Vagina (tissue), 2 donors: ENCODE data around the gene RNFT1.
"Not testable (repeated sequence)": the region's sequence is repeated elsewhere in the genome, so short reads cannot be mapped to it uniquely, and the experiment has no call there.

ENCODE experiments used
- POLR2A ChIP-seq, 2 donors: fragments of 450-650 bp; IDR thresholded peaks; one replicate each; pipeline ENCODE4 v1.6.1; 2017; ENCODE audit warnings: antibody characterized with exemption in 2 of 2, mild to moderate bottlenecking in 2 of 2, moderate library complexity in 2 of 2
- POLR2AphosphoS5 ChIP-seq, 2 donors: sonication (generic); formaldehyde crosslinking; IDR thresholded peaks; one replicate each; pipeline ENCODE4 v1.9.0; 2017; ENCODE audit warnings: antibody characterized with exemption in 2 of 2, mild to moderate bottlenecking in 2 of 2, low read depth in 1 of 2; ENCODE audit not compliant: insufficient read depth in 1 of 2
- TF ChIP-seq, protein P1 (sequence below), 3 experiments: fragments of 450-650 bp in 2 of 3; fragments of 200-600 bp in 1 of 3; sonication (generic) in 1 of 3; IDR thresholded peaks; one replicate each; pipeline ENCODE4 v1.5.1; 2017 to 2019; ENCODE audit warnings: antibody characterized with exemption in 3 of 3, mild to moderate bottlenecking in 2 of 3, moderate library complexity in 2 of 3

DNA sequence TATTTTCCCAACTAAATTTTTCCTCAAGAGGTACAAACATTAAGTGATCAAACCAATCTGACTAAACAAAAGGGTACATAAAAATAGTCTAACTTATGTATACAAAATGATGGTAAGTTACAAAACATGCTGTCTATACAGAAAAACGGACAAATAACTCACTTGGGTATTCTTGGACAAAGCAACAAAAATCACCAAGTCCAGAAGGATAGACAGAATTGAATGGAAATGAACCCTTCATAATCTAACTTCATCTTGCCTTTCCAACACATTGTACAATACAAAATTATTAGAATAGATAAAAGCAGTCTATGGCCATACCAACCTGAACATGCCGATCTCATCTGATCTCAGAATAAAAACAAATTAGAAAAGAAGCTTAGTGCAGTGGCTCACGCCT, 37.9 kb upstream of the RNFT1 start:
- TF ChIP-seq POLR2A (IDR thresholded peaks at IDR 0.05); POLR2AphosphoS5 (IDR thresholded peaks at IDR 0.05; ENCODE audit: insufficient read depth in 1 of 2, low read depth in 1 of 2): not testable (repeated sequence)
- TF ChIP-seq, protein P1, sequence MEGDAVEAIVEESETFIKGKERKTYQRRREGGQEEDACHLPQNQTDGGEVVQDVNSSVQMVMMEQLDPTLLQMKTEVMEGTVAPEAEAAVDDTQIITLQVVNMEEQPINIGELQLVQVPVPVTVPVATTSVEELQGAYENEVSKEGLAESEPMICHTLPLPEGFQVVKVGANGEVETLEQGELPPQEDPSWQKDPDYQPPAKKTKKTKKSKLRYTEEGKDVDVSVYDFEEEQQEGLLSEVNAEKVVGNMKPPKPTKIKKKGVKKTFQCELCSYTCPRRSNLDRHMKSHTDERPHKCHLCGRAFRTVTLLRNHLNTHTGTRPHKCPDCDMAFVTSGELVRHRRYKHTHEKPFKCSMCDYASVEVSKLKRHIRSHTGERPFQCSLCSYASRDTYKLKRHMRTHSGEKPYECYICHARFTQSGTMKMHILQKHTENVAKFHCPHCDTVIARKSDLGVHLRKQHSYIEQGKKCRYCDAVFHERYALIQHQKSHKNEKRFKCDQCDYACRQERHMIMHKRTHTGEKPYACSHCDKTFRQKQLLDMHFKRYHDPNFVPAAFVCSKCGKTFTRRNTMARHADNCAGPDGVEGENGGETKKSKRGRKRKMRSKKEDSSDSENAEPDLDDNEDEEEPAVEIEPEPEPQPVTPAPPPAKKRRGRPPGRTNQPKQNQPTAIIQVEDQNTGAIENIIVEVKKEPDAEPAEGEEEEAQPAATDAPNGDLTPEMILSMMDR (IDR thresholded peaks at IDR 0.05), result not testable (repeated sequence)
